Neural crest cell (in vitro differentiated cells): Measurements from ENCODE around the gene FARP2. TPM values are rescaled to one million over a fixed set of nuclear protein-coding genes. Genes with fewer than 3 reads are reported as not detected.
A peak's percentile ranks its signal among the peaks of the same experiment; 100 is the strongest.

Source experiments
- DNase-seq: peaks from one replicate; pipeline ENCODE4 v3.0.0; 2021; ENCODE audit warnings: low read depth, mixed read lengths, low spot score
- H3K27ac Mint-ChIP-seq: one replicate; pipeline ENCODE4 v1.8.0; 2021; ENCODE audit warnings: mild to moderate bottlenecking, mixed read lengths; ENCODE audit not compliant: unreplicated experiment
- H3K27me3 Mint-ChIP-seq: 2 replicates; pipeline ENCODE4 v1.8.0; 2021; ENCODE audit warnings: low read depth, mild to moderate bottlenecking, mixed read lengths
- H3K36me3 Mint-ChIP-seq: 2 replicates; pipeline ENCODE4 v1.8.0; 2021; ENCODE audit warnings: low read depth, mild to moderate bottlenecking, mixed read lengths
- H3K4me1 Mint-ChIP-seq: 2 replicates; pipeline ENCODE4 v1.8.0; 2021; ENCODE audit warnings: mixed read lengths
- H3K4me3 Mint-ChIP-seq: one replicate; pipeline ENCODE4 v1.8.0; 2021; ENCODE audit warnings: mild to moderate bottlenecking, mixed read lengths
- H3K9me3 Mint-ChIP-seq: 2 replicates; pipeline ENCODE4 v1.8.0; 2021; ENCODE audit warnings: mixed read lengths
- long read RNA-seq: library from polyadenylated mRNA; unstranded; transcript quantifications from one replicate; pipeline ENCODE4 v2.0.0, GENCODE V29; 2020
- total RNA-seq: library from RNA; stranded (reverse); gene quantifications from 2 replicates; pipeline ENCODE4 v1.2.1, GENCODE V29; 2021
- TF ChIP-seq, protein P1 (sequence below): fragments of 200-600 bp; sonication (generic); conservative IDR thresholded peaks from 2 replicates; pipeline ENCODE4 v1.5.0; 2021; ENCODE audit warnings: antibody characterized with exemption, mild to moderate bottlenecking

Gene FARP2
- 34.4 and 36.1 TPM in 2 replicates for total RNA-seq
- long read RNA-seq, full-length matches to known transcripts = 6 of 13 reads
- long read RNA-seq, partial matches to known transcripts = 1 of 13 reads
- long read RNA-seq, other reads (novel, unspliced or antisense) = 6 of 13 reads

GRCh38 chr2:241355983-241356870 lies at the start of gene FARP2:
TSS of gene FARP2 (plus strand) at chr2:241356285. CDS start at chr2:241373108, 16,823 bp downstream.
- Mint-ChIP-seq H3K4me1 (peaks cover 20% of the 10 kb centered on the region), H3K27ac (no peak within 1 kb of the TSS), H3K4me3 (peak within 1 kb of the TSS; percentile 90), H3K27me3 (peaks cover 2% of the 10 kb centered on the region), H3K9me3 (no peaks in the 10 kb centered on the region), H3K36me3 (peaks cover 5% of the 10 kb centered on the region)
- DNase-seq = peak; percentile 96
- TF ChIP-seq, protein P1, sequence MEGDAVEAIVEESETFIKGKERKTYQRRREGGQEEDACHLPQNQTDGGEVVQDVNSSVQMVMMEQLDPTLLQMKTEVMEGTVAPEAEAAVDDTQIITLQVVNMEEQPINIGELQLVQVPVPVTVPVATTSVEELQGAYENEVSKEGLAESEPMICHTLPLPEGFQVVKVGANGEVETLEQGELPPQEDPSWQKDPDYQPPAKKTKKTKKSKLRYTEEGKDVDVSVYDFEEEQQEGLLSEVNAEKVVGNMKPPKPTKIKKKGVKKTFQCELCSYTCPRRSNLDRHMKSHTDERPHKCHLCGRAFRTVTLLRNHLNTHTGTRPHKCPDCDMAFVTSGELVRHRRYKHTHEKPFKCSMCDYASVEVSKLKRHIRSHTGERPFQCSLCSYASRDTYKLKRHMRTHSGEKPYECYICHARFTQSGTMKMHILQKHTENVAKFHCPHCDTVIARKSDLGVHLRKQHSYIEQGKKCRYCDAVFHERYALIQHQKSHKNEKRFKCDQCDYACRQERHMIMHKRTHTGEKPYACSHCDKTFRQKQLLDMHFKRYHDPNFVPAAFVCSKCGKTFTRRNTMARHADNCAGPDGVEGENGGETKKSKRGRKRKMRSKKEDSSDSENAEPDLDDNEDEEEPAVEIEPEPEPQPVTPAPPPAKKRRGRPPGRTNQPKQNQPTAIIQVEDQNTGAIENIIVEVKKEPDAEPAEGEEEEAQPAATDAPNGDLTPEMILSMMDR = no peak

- Mint-ChIP-seq H3K4me3 (no peak overlapping the region), H3K27ac (no peak overlapping the region), H3K9me3 (no peaks in the 10 kb centered on the region), H3K36me3 (no peaks in the 10 kb centered on the region), H3K4me1 (peaks cover 24% of the 10 kb centered on the region), H3K27me3 (no peaks in the 10 kb centered on the region)
- DNase-seq = no peak
- TF ChIP-seq, protein P1 = no peak
These were observed 49.0 kb upstream of the FARP2 start for GRCh38 chr2:241307055-241307454.

DNA sequence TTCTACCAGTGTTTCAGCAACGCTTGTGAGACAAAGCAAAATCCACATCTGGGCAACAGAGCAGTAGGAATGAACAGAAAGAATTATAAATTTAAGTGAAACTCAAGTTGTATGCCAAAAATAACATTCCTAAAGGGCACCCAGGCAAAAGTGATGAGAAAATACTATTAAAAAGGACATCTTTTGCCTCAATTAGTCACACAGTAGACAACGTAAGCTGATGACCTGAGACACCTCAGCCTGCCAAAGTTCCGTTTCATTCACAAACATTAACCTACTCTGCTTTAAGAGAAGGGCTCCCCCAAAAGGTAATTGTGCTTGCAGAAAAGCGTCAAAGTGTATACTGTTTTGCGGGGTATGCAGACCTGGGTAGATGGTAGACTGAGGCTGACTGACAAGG lies 47.8 kb upstream of the FARP2 start:
- TF ChIP-seq, protein P1 = no peak
- no peaks in the 10 kb centered on the region for H3K36me3 Mint-ChIP-seq
- no peaks in the 10 kb centered on the region for H3K27me3 Mint-ChIP-seq
- no peak for DNase-seq
- no peak overlapping the region for H3K27ac Mint-ChIP-seq
- H3K4me1 Mint-ChIP-seq = peaks cover 25% of the 10 kb centered on the region
- no peaks in the 10 kb centered on the region for H3K9me3 Mint-ChIP-seq
- no peak overlapping the region for H3K4me3 Mint-ChIP-seq

DNA sequence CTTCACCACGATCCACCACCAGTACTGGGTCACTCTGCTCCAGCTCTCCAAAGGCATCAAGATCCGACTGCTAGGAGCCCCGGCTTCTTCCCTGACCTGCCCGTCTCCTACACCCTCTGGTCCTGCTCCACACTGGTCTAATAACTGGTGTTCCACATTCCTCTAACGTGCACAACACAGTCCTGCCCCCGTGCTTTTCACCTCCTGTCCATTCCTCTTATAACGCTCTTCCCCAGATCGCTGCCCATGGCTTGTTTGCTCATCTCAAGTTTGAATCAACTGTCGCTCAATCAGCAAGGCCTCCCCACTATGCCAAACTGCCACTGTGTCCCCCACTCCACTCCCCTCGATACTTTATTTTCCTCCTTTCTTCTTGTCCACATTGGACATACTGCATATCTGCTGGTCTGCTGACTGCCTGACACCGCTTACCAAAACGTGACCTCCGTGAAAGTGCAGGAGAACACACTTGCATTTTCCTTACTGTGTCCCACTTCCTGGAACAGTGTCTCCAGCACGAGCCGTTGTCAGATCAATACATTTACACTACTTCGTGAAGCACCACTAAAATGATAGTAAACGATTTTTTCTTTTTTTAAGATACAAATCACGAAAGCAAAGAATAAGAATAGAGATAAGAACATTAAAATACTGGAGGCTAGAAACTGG lies 47.1 kb upstream of the FARP2 start:
- no peak for DNase-seq
- Mint-ChIP-seq H3K27me3 (no peaks in the 10 kb centered on the region), H3K27ac (peak overlapping the region; percentile 15), H3K9me3 (no peaks in the 10 kb centered on the region), H3K4me1 (peaks cover 29% of the 10 kb centered on the region), H3K4me3 (no peak overlapping the region), H3K36me3 (no peaks in the 10 kb centered on the region)
- TF ChIP-seq, protein P1 = no peak

GRCh38 chr2:241309684-241310117 lies 46.4 kb upstream of the FARP2 start:
- H3K27ac Mint-ChIP-seq = peak overlapping the region; percentile 52
- DNase-seq = no peak
- H3K27me3 Mint-ChIP-seq = no peaks in the 10 kb centered on the region
- no peaks in the 10 kb centered on the region for H3K36me3 Mint-ChIP-seq
- TF ChIP-seq, protein P1 = no peak
- peak overlapping the region; percentile 73 for H3K4me3 Mint-ChIP-seq
- H3K4me1 Mint-ChIP-seq = peaks cover 33% of the 10 kb centered on the region
- no peaks in the 10 kb centered on the region for H3K9me3 Mint-ChIP-seq
